AG04450 (cell line): ENCODE measurements around the gene RNF212. TPM values are rescaled to one million over a fixed set of nuclear protein-coding genes. Genes with fewer than 3 reads are reported as not detected.

Source experiments
- CTCF ChIA-PET: fragments of 300-600, 350-600 bp; formaldehyde crosslinking; extraction: SDS; loops from one replicate; lab custom pipeline; 2022; ENCODE audit warnings: antibody characterized with exemption, inconsistent platforms; lab: Charles Lee
- POLR2A ChIA-PET: fragments of 350-600 bp; formaldehyde crosslinking; extraction: SDS; loops from one replicate; lab custom pipeline; 2021; ENCODE audit warnings: antibody characterized with exemption, inconsistent platforms; lab: Yijun Ruan, JAX
- DNase-seq: peaks from one replicate; pipeline ENCODE4 v3.0.0-alpha.2; 2011; ENCODE audit warnings: low read depth, low spot score
- H3K27ac ChIP-seq: one replicate; pipeline ENCODE4 v1.5.1; 2012; ENCODE audit warnings: low read depth, low read length, control low read depth
- H3K27me3 ChIP-seq: one replicate; pipeline ENCODE4 v1.6.0; 2012; ENCODE audit warnings: low read length; ENCODE audit not compliant: control insufficient read depth, insufficient read depth
- H3K4me3 ChIP-seq: 2 replicates; pipeline ENCODE4 v1.5.1; 2011; ENCODE audit warnings: mild to moderate bottlenecking, low read depth, low read length, control low read depth
- H3K9me3 ChIP-seq: 2 replicates; pipeline ENCODE4 v1.5.1; 2012; ENCODE audit warnings: low read length; ENCODE audit not compliant: control insufficient read depth, insufficient read depth
- polyA plus RNA-seq: library from polyadenylated mRNA; depleted of rRNA; stranded (reverse); fragments of >200 nt; gene quantifications from 2 replicates; pipeline ENCODE4 v1.2.3, GENCODE V29; 2011
- TF ChIP-seq, protein P1 (sequence below): IDR thresholded peaks from 2 replicates; pipeline ENCODE4 v1.5.1; 2011; ENCODE audit warnings: low read depth, low read length, control low read depth, inconsistent platforms

Gene RNF212
- polyA plus RNA-seq, 1 experiment: 0.88 TPM

DNA sequence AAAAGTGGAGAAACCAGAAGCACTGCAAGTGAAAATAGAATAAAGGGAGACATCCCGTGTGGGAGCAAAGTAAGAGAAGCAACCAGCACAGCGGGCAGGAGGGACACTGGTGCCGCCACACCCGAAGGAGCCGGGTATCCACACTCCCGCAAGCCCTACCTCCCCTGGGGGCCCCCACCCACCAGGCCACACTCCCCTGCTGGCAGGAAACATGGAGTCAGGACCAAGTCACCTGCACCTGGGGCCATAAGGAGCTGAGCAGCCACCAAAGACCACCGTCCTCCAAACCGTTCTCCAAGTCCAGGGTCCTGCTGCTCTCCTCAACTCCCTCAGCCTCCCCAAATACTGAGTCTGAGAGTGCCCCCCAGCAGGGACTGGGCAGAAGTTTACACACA is 71.4 kb downstream of the RNF212 start:
- ChIA-PET CTCF (no interaction called here), POLR2A (no interaction called here)
- TF ChIP-seq, protein P1, sequence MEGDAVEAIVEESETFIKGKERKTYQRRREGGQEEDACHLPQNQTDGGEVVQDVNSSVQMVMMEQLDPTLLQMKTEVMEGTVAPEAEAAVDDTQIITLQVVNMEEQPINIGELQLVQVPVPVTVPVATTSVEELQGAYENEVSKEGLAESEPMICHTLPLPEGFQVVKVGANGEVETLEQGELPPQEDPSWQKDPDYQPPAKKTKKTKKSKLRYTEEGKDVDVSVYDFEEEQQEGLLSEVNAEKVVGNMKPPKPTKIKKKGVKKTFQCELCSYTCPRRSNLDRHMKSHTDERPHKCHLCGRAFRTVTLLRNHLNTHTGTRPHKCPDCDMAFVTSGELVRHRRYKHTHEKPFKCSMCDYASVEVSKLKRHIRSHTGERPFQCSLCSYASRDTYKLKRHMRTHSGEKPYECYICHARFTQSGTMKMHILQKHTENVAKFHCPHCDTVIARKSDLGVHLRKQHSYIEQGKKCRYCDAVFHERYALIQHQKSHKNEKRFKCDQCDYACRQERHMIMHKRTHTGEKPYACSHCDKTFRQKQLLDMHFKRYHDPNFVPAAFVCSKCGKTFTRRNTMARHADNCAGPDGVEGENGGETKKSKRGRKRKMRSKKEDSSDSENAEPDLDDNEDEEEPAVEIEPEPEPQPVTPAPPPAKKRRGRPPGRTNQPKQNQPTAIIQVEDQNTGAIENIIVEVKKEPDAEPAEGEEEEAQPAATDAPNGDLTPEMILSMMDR: no peak
- H3K9me3 ChIP-seq: no peaks in the 10 kb centered on the region; the same call in 1 of the 2 replicates
- H3K4me3 ChIP-seq: no peak overlapping the region
- no peak for DNase-seq
- no peaks in the 10 kb centered on the region for H3K27me3 ChIP-seq
- H3K27ac ChIP-seq: peak overlapping the region; percentile 0

DNA sequence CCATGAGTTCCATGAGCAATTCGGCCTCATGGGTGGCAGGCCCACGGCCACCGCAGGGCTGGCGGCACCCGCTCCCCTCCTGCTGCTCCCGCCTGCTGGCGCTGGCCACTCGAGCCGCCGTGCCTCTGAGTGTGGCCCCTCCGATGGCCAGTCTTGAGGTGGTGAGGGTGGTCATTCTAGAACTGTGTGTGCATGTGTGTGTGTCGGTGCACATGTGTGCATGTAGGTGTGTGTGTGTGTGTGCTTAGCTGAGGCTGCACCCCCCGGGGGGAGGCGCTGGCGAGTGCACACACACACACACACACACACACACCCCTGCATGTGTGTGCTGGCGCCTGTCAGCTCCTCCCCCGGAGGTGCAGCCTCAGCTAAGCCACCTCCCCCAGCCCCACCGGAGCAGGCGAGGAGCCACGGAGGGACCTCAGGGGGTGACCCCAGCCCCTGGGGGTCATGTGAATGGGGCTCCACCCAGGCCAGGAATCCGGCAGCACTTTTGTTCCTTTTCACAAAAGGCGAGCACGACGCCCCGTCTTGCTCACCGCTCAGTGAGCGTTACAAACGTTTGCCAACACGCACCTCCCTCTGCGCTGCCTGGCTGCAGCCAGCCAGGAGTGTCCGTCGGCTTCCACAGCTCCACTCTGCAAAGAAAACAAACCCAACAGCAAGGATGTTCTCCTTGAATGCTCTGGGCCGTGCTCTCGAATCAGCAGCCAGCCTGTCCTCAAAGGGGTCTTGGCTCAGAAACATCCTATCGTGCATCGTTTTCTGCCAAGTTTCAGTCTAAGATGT is 72.0 kb downstream of the RNF212 start:
- ChIA-PET CTCF (no interaction called here), POLR2A (no interaction called here)
- DNase-seq: no peak
- TF ChIP-seq, protein P1: no peak
- Histone ChIP-seq H3K4me3 (no peak overlapping the region), H3K27ac (peak overlapping the region; percentile 0), H3K27me3 (no peaks in the 10 kb centered on the region), H3K9me3 (no peaks in the 10 kb centered on the region; the same call in 1 of the 2 replicates)

DNA sequence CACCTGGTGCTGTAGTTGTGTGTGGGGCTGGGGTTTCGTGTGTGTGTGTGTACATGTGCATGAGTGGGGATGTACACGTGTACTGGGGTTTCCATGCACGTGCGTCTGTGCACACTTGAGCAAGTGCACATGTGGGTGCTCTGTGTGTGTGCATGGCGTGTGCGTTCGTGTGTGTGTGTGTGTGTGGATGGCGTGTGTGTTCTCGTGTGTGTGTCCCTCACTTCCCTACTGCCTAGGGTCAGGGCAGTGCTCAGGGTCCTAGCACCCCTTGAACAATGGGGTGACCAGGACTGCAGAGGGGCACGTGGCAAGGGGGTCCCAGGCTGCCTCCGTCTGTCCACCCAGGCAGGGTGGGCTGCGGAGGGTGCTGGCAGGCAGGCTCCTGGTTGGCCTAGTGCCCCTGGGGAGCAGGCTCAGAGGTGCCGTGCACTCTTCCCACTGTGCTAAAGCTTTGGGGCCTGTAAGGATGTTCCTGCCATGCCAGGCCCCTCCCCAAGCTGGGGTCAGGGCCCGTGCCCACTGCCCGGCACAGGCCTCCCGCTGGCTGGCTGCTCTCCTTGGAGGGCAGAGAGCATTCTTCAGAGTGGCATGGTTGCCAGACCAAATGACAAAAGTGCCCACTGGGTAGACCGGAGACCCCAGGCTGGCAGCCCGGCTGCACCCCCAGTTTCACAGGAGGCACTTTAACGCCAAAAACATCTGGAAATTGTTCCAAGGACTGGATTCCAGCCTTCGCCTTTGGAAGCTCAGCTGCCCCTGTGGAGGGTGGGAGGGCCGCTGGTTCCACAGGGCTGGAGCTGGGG is 72.8 kb downstream of the RNF212 start:
- no peak overlapping the region for H3K4me3 ChIP-seq
- no peaks in the 10 kb centered on the region for H3K27me3 ChIP-seq
- TF ChIP-seq, protein P1: no peak
- CTCF ChIA-PET: no interaction called here
- DNase-seq: no peak
- H3K9me3 ChIP-seq: no peaks in the 10 kb centered on the region; the same call in 1 of the 2 replicates
- POLR2A ChIA-PET: no interaction called here
- no peak overlapping the region for H3K27ac ChIP-seq

DNA sequence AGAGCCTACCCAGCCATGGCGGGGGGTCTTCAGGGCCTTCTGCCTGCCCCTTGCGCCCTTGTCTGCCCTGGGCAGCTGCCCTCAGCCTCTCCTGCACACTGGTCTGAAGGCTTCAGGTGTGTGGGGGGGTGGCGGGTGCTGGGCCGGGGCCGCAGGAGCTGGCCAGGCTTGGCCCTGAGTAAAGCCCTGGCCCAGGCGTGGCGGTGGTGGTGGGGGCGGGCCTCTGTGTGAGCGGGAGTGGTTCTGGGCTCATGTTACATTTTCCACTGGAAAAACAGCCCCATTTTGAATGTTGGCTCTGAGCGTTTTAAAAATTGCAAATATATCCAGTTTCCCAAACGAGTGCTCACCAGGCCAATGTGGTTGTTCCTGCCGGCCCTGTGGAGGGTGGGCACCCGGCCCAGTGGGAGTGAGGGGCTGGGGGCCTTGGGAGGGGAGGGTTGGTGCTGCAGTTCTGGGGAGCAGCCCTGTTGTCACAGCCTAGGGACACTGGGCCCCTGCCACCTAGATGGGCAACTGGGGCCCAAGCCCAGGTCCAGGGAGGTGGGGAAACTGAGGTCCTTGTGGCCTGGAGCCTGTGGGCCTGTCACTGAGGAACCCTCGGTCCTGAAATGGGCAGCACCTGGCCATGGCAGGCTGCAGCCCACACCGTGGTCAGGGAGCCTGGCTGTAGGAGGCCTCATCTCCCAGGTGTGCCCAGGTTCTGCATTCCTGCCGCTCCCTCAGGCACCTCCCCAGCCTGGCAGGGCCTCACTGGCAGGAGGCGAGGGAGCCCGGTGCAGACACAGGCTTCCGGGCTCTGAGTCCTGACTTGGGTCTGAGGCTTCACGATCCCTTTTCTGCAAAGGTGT is 73.6 kb downstream of the RNF212 start:
- DNase-seq: no peak
- Histone ChIP-seq H3K9me3 (no peaks in the 10 kb centered on the region; the same call in 1 of the 2 replicates), H3K27ac (peak overlapping the region; percentile 52), H3K4me3 (no peak overlapping the region), H3K27me3 (no peaks in the 10 kb centered on the region)
- POLR2A ChIA-PET: interaction anchor here (0.6 kb wide), 1 partner anchor 455 kb away, joined by 5 read pairs; no protein-coding TSS in a partner anchor
- CTCF ChIA-PET: no interaction called here
- TF ChIP-seq, protein P1: no peak
